Stimulated activated memory B cell treated with anti-CD40 and anti-IgM and Interleukin-4, amounts not matched to agents 10 μg/mL and 1 μg/mL and 100 μg/mL, for 72 hours (primary cell): ENCODE data around the gene FGGY.

ENCODE experiments used
- ATAC-seq: fragments of 150-1000 bp; cut with Tn5 transposase; 2 replicates; pipeline ENCODE4 v1.10.0; 2021
- H3K27ac Mint-ChIP-seq: one replicate; pipeline ENCODE4 v1.8.0; 2022; ENCODE audit warnings: mild to moderate bottlenecking, mixed read lengths
- H3K27me3 Mint-ChIP-seq: one replicate; pipeline ENCODE4 v1.8.0; 2022; ENCODE audit warnings: mixed read lengths
- H3K36me3 Mint-ChIP-seq: one replicate; pipeline ENCODE4 v1.8.0; 2022; ENCODE audit warnings: mixed read lengths
- H3K4me1 Mint-ChIP-seq: one replicate; pipeline ENCODE4 v1.8.0; 2022; ENCODE audit warnings: mixed read lengths
- H3K4me3 Mint-ChIP-seq: one replicate; pipeline ENCODE4 v1.8.0; 2022; ENCODE audit warnings: mild to moderate bottlenecking, moderate library complexity, mixed read lengths
- H3K9me3 Mint-ChIP-seq: one replicate; pipeline ENCODE4 v1.8.0; 2022; ENCODE audit warnings: mixed read lengths

The FGGY gene

GRCh38 chr1:59271561-59272260, 25.2 kb upstream of the FGGY start:
- Mint-ChIP-seq H3K4me1 (peaks cover 51% of the 10 kb centered on the region), H3K27ac (peak overlapping the region; percentile 78), H3K4me3 (no peak overlapping the region), H3K9me3 (no peaks in the 10 kb centered on the region), H3K36me3 (peaks cover 7% of the 10 kb centered on the region), H3K27me3 (no peaks in the 10 kb centered on the region)
- ATAC-seq, result peak; percentile 72

DNA sequence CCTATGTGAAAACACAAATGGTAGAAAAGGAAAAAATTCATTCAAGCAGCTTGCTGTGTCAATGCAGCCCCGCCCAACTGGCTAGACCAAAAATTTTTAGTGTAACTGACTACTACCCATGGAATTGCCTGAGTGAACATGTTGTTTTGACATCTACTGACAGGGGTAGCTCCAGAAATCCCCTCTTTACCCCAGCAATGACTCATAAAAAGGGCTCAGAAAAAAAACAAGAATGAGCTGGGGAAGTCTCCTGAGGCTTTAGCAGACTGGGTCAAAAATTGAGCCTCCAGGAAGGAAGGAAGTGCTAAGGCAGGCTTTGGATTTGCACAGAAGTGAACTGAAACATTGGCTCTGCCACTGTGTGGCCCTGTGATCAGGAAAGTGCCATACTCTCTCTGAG, 24.4 kb upstream of the FGGY start:
- Mint-ChIP-seq H3K4me3 (no peak overlapping the region), H3K36me3 (peaks cover 7% of the 10 kb centered on the region), H3K9me3 (no peaks in the 10 kb centered on the region), H3K27ac (peak overlapping the region; percentile 78), H3K27me3 (no peaks in the 10 kb centered on the region), H3K4me1 (peaks cover 43% of the 10 kb centered on the region)
- ATAC-seq, result peak; percentile 94

DNA sequence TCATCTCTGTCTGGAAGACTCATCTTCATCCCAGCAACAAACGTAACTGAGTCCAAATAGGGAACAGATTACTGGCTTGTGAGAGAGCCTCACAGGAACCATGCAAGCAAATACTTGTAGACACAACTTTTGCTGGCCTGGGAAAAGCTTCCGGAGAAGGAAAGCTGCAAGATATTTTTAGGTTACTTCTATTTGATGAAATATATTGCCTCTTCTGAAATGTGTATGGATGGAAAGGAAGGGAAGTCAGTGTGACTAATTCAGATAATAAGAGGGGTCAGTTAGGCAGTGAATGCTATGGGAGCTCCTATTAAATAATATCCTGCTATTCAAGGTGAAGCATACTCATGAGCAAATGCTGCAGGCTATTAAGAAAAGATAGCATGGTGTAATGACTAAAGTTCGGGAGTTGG, 20.4 kb upstream of the FGGY start:
- Mint-ChIP-seq H3K27me3 (no peaks in the 10 kb centered on the region), H3K27ac (peak overlapping the region; percentile 71), H3K4me1 (peaks cover 39% of the 10 kb centered on the region), H3K36me3 (no peaks in the 10 kb centered on the region), H3K9me3 (no peaks in the 10 kb centered on the region), H3K4me3 (no peak overlapping the region)
- no peak for ATAC-seq

- Mint-ChIP-seq H3K4me3 (no peak overlapping the region), H3K9me3 (no peaks in the 10 kb centered on the region), H3K27ac (peak overlapping the region; percentile 30), H3K27me3 (no peaks in the 10 kb centered on the region), H3K4me1 (peaks cover 21% of the 10 kb centered on the region), H3K36me3 (no peaks in the 10 kb centered on the region)
- ATAC-seq, result no peak
Observed at GRCh38 chr1:59278780-59279354, 18.0 kb upstream of the FGGY start.

GRCh38 chr1:59279645-59280044, 17.2 kb upstream of the FGGY start:
- Mint-ChIP-seq H3K27ac (peak overlapping the region; percentile 62), H3K4me3 (no peak overlapping the region), H3K4me1 (peaks cover 21% of the 10 kb centered on the region), H3K27me3 (no peaks in the 10 kb centered on the region), H3K36me3 (no peaks in the 10 kb centered on the region), H3K9me3 (no peaks in the 10 kb centered on the region)
- no peak for ATAC-seq

DNA sequence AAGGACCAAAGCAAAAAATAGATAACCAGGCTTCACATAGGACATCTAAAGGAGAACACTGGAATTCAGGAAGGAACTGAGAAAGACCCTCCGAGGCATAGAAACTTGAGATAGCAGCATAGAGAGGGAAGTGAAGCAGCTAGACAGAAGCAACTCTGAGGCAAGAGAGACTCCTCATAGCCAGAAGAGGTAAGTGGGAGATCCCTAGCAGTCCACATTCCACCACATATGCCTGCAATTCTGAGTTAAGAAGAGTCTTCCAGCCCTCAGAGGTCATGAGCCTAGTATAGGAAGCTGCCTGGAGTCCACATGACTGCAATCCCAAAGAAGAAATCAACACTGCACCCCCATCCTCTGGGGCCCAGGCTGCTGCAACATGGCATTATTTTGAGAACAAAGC, 13.9 kb upstream of the FGGY start:
- Mint-ChIP-seq H3K9me3 (no peaks in the 10 kb centered on the region), H3K36me3 (no peaks in the 10 kb centered on the region), H3K27ac (no peak overlapping the region), H3K4me1 (peaks cover 12% of the 10 kb centered on the region), H3K4me3 (no peak overlapping the region), H3K27me3 (no peaks in the 10 kb centered on the region)
- no peak for ATAC-seq

DNA sequence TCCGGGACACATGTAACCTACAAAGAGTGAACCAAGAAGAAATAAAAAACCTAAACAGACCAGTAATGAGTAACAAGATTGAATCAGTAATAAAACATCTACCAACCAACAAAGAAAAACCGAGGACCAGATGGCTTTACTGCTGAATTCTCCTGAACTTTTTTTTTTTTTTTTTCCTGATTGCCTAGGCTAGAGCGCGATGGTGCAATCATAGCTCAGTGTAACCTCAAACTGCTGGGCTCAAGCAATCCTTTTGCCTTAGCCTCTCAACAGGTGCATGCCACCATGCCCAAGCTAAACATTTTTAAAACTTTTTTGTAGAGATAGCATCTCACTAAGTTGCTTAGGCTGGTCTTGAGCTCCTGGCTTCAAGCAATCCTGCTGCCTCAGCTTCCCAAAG, 11.2 kb upstream of the FGGY start:
- Mint-ChIP-seq H3K9me3 (no peaks in the 10 kb centered on the region), H3K4me1 (peaks cover 7% of the 10 kb centered on the region), H3K27me3 (no peaks in the 10 kb centered on the region), H3K4me3 (no peak overlapping the region), H3K27ac (no peak overlapping the region), H3K36me3 (no peaks in the 10 kb centered on the region)
- ATAC-seq, result no peak

DNA sequence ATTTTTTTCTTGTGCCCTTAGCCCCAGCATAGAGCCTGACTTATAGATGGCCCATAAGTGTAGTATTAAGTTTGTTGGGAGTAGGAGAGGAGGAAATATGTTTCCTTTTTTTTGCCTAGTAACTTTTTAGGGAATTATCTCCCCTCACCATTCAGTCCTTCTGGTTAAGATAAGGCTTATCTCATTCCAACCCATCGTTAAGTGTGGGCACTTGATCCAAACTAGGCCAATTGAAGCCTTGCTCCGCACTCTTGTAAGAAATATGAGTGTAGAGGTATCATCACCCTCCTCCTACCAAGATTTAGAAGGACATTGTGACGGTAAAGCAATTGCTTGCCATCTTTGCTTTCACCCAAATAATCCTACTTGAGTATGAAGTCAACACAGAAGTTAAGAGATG, 8.8 kb upstream of the FGGY start:
- Mint-ChIP-seq H3K9me3 (no peaks in the 10 kb centered on the region), H3K4me1 (peaks cover 20% of the 10 kb centered on the region), H3K27ac (no peak overlapping the region), H3K4me3 (no peak overlapping the region), H3K36me3 (no peaks in the 10 kb centered on the region), H3K27me3 (no peaks in the 10 kb centered on the region)
- no peak for ATAC-seq

DNA sequence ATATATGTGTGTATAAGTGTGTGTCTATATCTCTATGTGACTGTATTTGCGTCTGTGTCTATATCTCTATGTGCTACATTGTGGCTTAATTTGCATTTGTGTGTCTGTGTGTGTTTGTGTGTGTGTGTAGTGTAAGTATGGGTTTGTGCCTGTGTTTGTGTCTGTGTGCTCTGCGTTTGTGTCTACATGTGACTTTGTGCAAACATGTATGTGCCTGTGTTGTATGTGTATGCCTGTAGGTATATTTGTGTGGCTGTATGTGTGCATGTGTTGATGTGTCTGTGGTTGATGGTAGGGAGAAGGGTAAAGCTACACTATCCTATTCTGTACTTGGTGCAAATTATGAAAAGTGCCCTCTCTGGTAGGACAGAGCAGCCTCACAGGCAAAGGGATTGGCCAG, 7.3 kb upstream of the FGGY start:
- H3K4me1 Mint-ChIP-seq, result peaks cover 24% of the 10 kb centered on the region
- H3K36me3 Mint-ChIP-seq, result no peaks in the 10 kb centered on the region
- no peaks in the 10 kb centered on the region for H3K9me3 Mint-ChIP-seq
- H3K27ac Mint-ChIP-seq, result no peak overlapping the region
- H3K27me3 Mint-ChIP-seq, result no peaks in the 10 kb centered on the region
- no peak overlapping the region for H3K4me3 Mint-ChIP-seq
- no peak for ATAC-seq

GRCh38 chr1:59290193-59290949, 6.5 kb upstream of the FGGY start:
- Mint-ChIP-seq H3K4me3 (no peak overlapping the region), H3K36me3 (no peaks in the 10 kb centered on the region), H3K27ac (peak overlapping the region; percentile 12), H3K9me3 (no peaks in the 10 kb centered on the region), H3K4me1 (peaks cover 24% of the 10 kb centered on the region), H3K27me3 (no peaks in the 10 kb centered on the region)
- ATAC-seq, result peak; percentile 85

DNA sequence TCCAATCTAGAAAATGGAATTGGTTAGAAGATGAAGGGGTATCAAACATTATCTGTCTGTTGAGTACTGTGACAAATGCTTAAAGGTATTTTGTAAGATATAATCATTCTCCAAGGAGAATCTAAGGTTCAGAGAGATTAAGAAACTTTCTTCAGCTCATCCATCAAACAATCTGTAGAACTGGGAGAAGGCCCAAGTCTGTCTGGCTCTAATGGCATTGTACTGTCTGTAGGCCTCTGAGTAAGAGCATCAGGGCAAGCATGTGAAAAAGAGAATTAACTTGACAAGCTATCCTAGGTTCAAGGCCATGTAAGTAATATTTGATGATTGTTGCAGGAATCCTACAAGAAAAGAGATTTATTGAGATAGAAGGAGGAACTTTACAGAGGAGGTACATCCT, 5.3 kb upstream of the FGGY start:
- Mint-ChIP-seq H3K4me1 (peaks cover 24% of the 10 kb centered on the region), H3K36me3 (no peaks in the 10 kb centered on the region), H3K27me3 (no peaks in the 10 kb centered on the region), H3K9me3 (no peaks in the 10 kb centered on the region), H3K27ac (peak overlapping the region; percentile 67), H3K4me3 (no peak overlapping the region)
- no peak for ATAC-seq

- Mint-ChIP-seq H3K9me3 (no peaks in the 10 kb centered on the region), H3K27ac (peak overlapping the region; percentile 67), H3K27me3 (no peaks in the 10 kb centered on the region), H3K36me3 (no peaks in the 10 kb centered on the region), H3K4me1 (peaks cover 29% of the 10 kb centered on the region), H3K4me3 (no peak overlapping the region)
- peak; percentile 21 for ATAC-seq
Observed at GRCh38 chr1:59292562-59292961, 4.3 kb upstream of the FGGY start.

- no peak for ATAC-seq
- Mint-ChIP-seq H3K9me3 (no peaks in the 10 kb centered on the region), H3K4me1 (peaks cover 36% of the 10 kb centered on the region), H3K36me3 (no peaks in the 10 kb centered on the region), H3K27me3 (no peaks in the 10 kb centered on the region), H3K27ac (peak overlapping the region; percentile 67), H3K4me3 (no peak overlapping the region)
Observed at GRCh38 chr1:59293206-59293605, 3.7 kb upstream of the FGGY start.

GRCh38 chr1:59293849-59294248, 3.0 kb upstream of the FGGY start:
- Mint-ChIP-seq H3K4me1 (peaks cover 42% of the 10 kb centered on the region), H3K27ac (no peak overlapping the region)

DNA sequence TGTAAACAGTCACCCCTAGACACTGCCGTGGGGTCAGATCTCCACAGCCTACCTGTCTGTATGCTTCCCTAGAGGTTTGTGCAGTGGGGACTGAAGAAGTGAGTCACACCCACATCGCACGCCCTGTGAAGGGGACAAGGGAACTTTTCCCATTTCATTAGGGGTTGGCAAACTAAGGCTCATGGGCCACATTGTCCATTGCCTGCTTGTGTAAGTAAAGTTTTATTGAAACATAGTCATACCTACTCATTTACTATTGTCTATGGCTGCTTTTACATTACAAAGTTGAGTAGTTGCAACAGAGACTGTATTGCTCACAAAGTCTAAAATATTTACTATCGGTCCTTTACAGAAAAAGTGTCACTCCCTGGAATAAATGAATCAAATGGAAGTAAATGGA, 2.5 kb upstream of the FGGY start:
- H3K4me3 Mint-ChIP-seq, result no peak overlapping the region
- no peak overlapping the region for H3K27ac Mint-ChIP-seq
- peaks cover 45% of the 10 kb centered on the region for H3K4me1 Mint-ChIP-seq
- H3K36me3 Mint-ChIP-seq, result peaks cover 8% of the 10 kb centered on the region
- ATAC-seq, result no peak
- peaks cover 4% of the 10 kb centered on the region for H3K9me3 Mint-ChIP-seq
- no peaks in the 10 kb centered on the region for H3K27me3 Mint-ChIP-seq

More at GRCh38 chr1:59293849-59294248, 3.0 kb upstream of the FGGY start:
- Mint-ChIP-seq H3K4me3 (no peak overlapping the region), H3K36me3 (peaks cover 2% of the 10 kb centered on the region), H3K27me3 (no peaks in the 10 kb centered on the region), H3K9me3 (peaks cover under 1% of the 10 kb centered on the region)
- ATAC-seq, result no peak

- no peak for ATAC-seq
- Mint-ChIP-seq H3K4me1 (peaks cover 38% of the 10 kb centered on the region), H3K4me3 (peak overlapping the region; percentile 96), H3K9me3 (peaks cover 7% of the 10 kb centered on the region), H3K36me3 (peaks cover 10% of the 10 kb centered on the region), H3K27ac (peak overlapping the region; percentile 93), H3K27me3 (no peaks in the 10 kb centered on the region)
Observed at GRCh38 chr1:59295618-59296017, 1.3 kb upstream of the FGGY start.
